Heart right ventricle (tissue), 16 donors: ENCODE data around the gene HECA. TPM values are rescaled to one million over a fixed set of nuclear protein-coding genes. Genes with fewer than 3 reads are reported as not detected.

ENCODE experiments used
- ATAC-seq, 8 donors: fragments of 200-7000 bp; cut with Tn5 transposase; one replicate each; pipeline ENCODE4 v1.9.1; 2020; ENCODE audit warnings: mild to moderate bottlenecking in 8 of 8, moderate library complexity in 8 of 8, moderate number of reproducible peaks in 1 of 8
- DNase-seq, 2 donors: peaks; one replicate each; pipeline ENCODE4 v3.0.0-alpha.2; 2020
- H3K27ac ChIP-seq, 10 donors: fragments of 200-600 bp; sonication (generic) in 2 of 10; one replicate each; pipeline versions ENCODE4 v1.5.0 to v1.8.0; 2020 to 2022; ENCODE audit warnings: mild to moderate bottlenecking in 3 of 10
- H3K27me3 ChIP-seq, 7 donors: fragments of 200-600 bp; one replicate each; pipeline ENCODE4 v1.8.0; 2021 to 2022; ENCODE audit warnings: mild to moderate bottlenecking in 2 of 7
- H3K36me3 ChIP-seq, 9 donors: fragments of 200-600 bp; sonication (generic) in 1 of 9; one replicate each; pipeline versions ENCODE4 v1.5.0 to v1.8.0; 2020 to 2022; ENCODE audit warnings: mild to moderate bottlenecking in 2 of 9
- H3K4me1 ChIP-seq, 9 donors: fragments of 200-600 bp; sonication (generic) in 1 of 9; one replicate each; pipeline versions ENCODE4 v1.5.0 to v1.8.0; 2020 to 2022; ENCODE audit warnings: mild to moderate bottlenecking in 4 of 9
- H3K4me3 ChIP-seq, 10 donors: fragments of 200-600 bp; sonication (generic) in 2 of 10; one replicate each; pipeline versions ENCODE4 v1.5.0 to v1.8.0; 2020 to 2022; ENCODE audit warnings: mild to moderate bottlenecking in 7 of 10, moderate library complexity in 2 of 10
- H3K9me3 ChIP-seq, 11 donors: fragments of 200-600 bp in 10 of 11; sonication (generic) in 2 of 11; one replicate each; pipeline versions ENCODE4 v1.5.0 to v1.8.0; 2013 to 2022; ENCODE audit warnings: mild to moderate bottlenecking in 2 of 11, control low read depth in 1 of 11, moderate library complexity in 1 of 11
- CTCF ChIP-seq, 9 donors: fragments of 200-600 bp; sonication (generic) in 2 of 9; IDR thresholded peaks; one replicate each; pipeline versions ENCODE4 v1.5.0 to v1.8.0; 2021 to 2022; ENCODE audit warnings: antibody characterized with exemption in 9 of 9, mild to moderate bottlenecking in 5 of 9, moderate library complexity in 1 of 9
- WGBS, 2 donors: extraction: QIAGEN DNeasy Blood & Tissue Kit; methylation state at CpG; one replicate each; pipeline ENCODE4 v1.1.7; 2013; ENCODE audit warnings: inconsistent platforms in 1 of 2; 5-methylcytosine and 5-hydroxymethylcytosine counted together
- intact Hi-C, 10 donors: fragments of 100-400 bp; cut with DNase I; formaldehyde crosslinking; loops; one replicate each; pipeline versions ENCODE4 v1.11.1 to v1.14.2; 2022
- polyA plus RNA-seq, 2 donors: library from polyadenylated mRNA; stranded (reverse); fragments of 200-250 nt; gene quantifications; one replicate each; pipeline ENCODE4 v1.2.3, GENCODE V29; 2013
- total RNA-seq, 10 donors: library from RNA; stranded (reverse); fragmentation: NEBNext Ultra II Directional in 3 of 10; extraction: Animal tissue kit (Norgen Biotek cat#: 25700) in 3 of 10; gene quantifications; one replicate each; pipeline versions ENCODE4 v1.2.1 to v1.2.4, GENCODE V29; 2021 to 2023
- donor health status: Arrhythmogenic right ventricular cardiomyopathy.
- donor health status: ischemic (EF 13 %, LVEDD 7.1; RV severe dilation, severe dysfunction).
- donor health status: healthy with polysubstance abuse.
- donor health status: DM: no; HTN: yes; CAD: no.
- donor health status: DM: no; HTN: no; CAD: no.
- donor health status: ischemic (EF 25% LVEDD 6.9; RV normal size, moderate dysfunction).
- donor health status: ischemic (EF 25% LVEDD 5.7; RV mildly dilated, moderate dysfunction).
- donor health status: healthy.
- donor health status: DM: yes; HTN: yes; CAD: no.
- donor health status: Ischemic cardiomyopathy.
- donor health status: ischemic (EF 35%, LVEDD 5.7; RV mildly dilated, moderate dysfunction).
- donor health status: nonischemic (EF 11% LVEDD 7.7; RV severe dilation, severe dysfunction).
- donor health status: DM: yes; HTN: yes; CAD: no.
- donor health status: PGD.
- donor health status: ischemic (EF 29% LVEDD 5.4; RV normal size, mild dysfunction).
- donor health status: nonischemic (EF 23%, LVEDD 6.1; RV moderate dilation, normal function).

The HECA gene
- total and polyA plus RNA-seq, 12 donors, result 8.6 to 70.6 (median 42.8) TPM

- WGBS, 2 donors, result 89% methylated on average over 4 of the region's 4 CpGs
- DNase-seq, result no peak
- H3K4me1 ChIP-seq, result peaks cover 0 to 99% (median 85%) of the 10 kb centered on the region in 9 donors
Measured at GRCh38 chr6:139159016-139159415, 24.1 kb downstream of the HECA start.

GRCh38 chr6:139161169-139161568 lies 26.3 kb downstream of the HECA start:
- H3K9me3 ChIP-seq, result no peaks in the 10 kb centered on the region
- intact Hi-C loops, result no loop called here
- H3K4me3 ChIP-seq, result no peak overlapping the region
- DNase-seq, result no peak
- peaks cover 0 to 9% (median 0%) of the 10 kb centered on the region in 9 donors for H3K36me3 ChIP-seq
- H3K27ac ChIP-seq, result peak overlapping the region in 2 of 10 donors; percentile 0 to 55
- H3K27me3 ChIP-seq, result no peaks in the 10 kb centered on the region
- no peak for TF ChIP-seq CTCF (IDR thresholded peaks at IDR 0.05)
- peaks cover 0 to 88% (median 79%) of the 10 kb centered on the region in 9 donors for H3K4me1 ChIP-seq
- 59 to 63% methylated on average over 1 of the region's 1 CpG for WGBS, 2 donors
- ATAC-seq, result peak in 1 of 8 donors; percentile 39

More at GRCh38 chr6:139159016-139159415, 24.1 kb downstream of the HECA start:
- no peak overlapping the region for H3K4me3 ChIP-seq
- peaks cover 0 to 7% (median 0%) of the 10 kb centered on the region in 9 donors for H3K36me3 ChIP-seq
- no peak overlapping the region for H3K27ac ChIP-seq
- no peaks in the 10 kb centered on the region for H3K27me3 ChIP-seq
- H3K9me3 ChIP-seq, result no peaks in the 10 kb centered on the region
- intact Hi-C loops, result no loop called here
- no peak for ATAC-seq
- no peak for TF ChIP-seq CTCF (IDR thresholded peaks at IDR 0.05)

- no peak for ATAC-seq
- Histone ChIP-seq H3K27ac (peak overlapping the region in 2 of 10 donors; percentile 0 to 55), H3K27me3 (no peaks in the 10 kb centered on the region), H3K36me3 (peaks cover 0 to 16% (median 7%) of the 10 kb centered on the region in 9 donors), H3K9me3 (no peaks in the 10 kb centered on the region), H3K4me1 (peaks cover 0 to 81% (median 72%) of the 10 kb centered on the region in 9 donors), H3K4me3 (no peak overlapping the region)
- intact Hi-C loops, result no loop called here
- no peak for TF ChIP-seq CTCF (IDR thresholded peaks at IDR 0.05)
- 76 to 85% methylated on average over 3 of the region's 3 CpGs for WGBS, 2 donors
- no peak for DNase-seq
Measured at GRCh38 chr6:139161817-139162284, 27.0 kb downstream of the HECA start.

GRCh38 chr6:139164001-139164400 lies 29.1 kb downstream of the HECA start:
- no peak for TF ChIP-seq CTCF (IDR thresholded peaks at IDR 0.05)
- 68 to 69% methylated on average over 3 of the region's 3 CpGs for WGBS, 2 donors
- no peaks in the 10 kb centered on the region for H3K9me3 ChIP-seq
- DNase-seq, result no peak
- no peak overlapping the region for H3K27ac ChIP-seq
- intact Hi-C loops, result no loop called here
- no peaks in the 10 kb centered on the region for H3K27me3 ChIP-seq
- no peak overlapping the region for H3K4me3 ChIP-seq
- H3K36me3 ChIP-seq, result peaks cover 0 to 37% (median 20%) of the 10 kb centered on the region in 9 donors
- peaks cover 0 to 62% (median 54%) of the 10 kb centered on the region in 9 donors for H3K4me1 ChIP-seq
- ATAC-seq, result peak in 1 of 8 donors; percentile 11
